HEK293 (cell line): ENCODE results near the gene TUFM.

Experiments used
- CTCF ChIA-PET: fragments of 350-600 bp; formaldehyde crosslinking; extraction: SDS; loops from one replicate; lab custom pipeline; 2021; ENCODE audit warnings: antibody characterized with exemption; lab: Yijun Ruan, JAX
- POLR2A ChIA-PET: fragments of 300-600 bp; formaldehyde crosslinking; extraction: SDS; loops from one replicate; lab custom pipeline; 2020; ENCODE audit warnings: antibody characterized with exemption, inconsistent platforms; lab: Yijun Ruan, JAX
- H3K27ac ChIP-seq: fragments of 200-500 bp; sonication (Bioruptor generic); 2 replicates; pipeline ENCODE4 v1.5.1; 2014; ENCODE audit warnings: low read depth, low read length, control low read depth, inconsistent platforms; ENCODE audit errors: extremely low read depth
- H3K36me3 ChIP-seq, 2 experiments: fragments of 200-500 bp in 1 of 2; sonication (Bioruptor generic) in 1 of 2; 1 replicate in 1 of 2; 2 replicates in 1 of 2; pipeline ENCODE4 v1.5.1; 2014 to 2017; ENCODE audit warnings: inconsistent platforms in 2 of 2, low read length in 2 of 2; ENCODE audit not compliant: control insufficient read depth in 2 of 2, insufficient read depth in 1 of 2
- H3K4me1 ChIP-seq: fragments of 200-500 bp; sonication (Bioruptor generic); 2 replicates; pipeline ENCODE4 v1.5.1; 2014; ENCODE audit warnings: mild to moderate bottlenecking, low read length, inconsistent platforms; ENCODE audit not compliant: control insufficient read depth, insufficient read depth
- H3K4me3 ChIP-seq: 2 replicates; pipeline ENCODE4 v1.5.1; 2011; ENCODE audit warnings: low read depth, mild to moderate bottlenecking, control low read depth, low read length, moderate library complexity
- H3K9me3 ChIP-seq: fragments of 200-500 bp; sonication (Bioruptor generic); 2 replicates; pipeline ENCODE4 v1.5.1; 2014; ENCODE audit warnings: low read depth, low read length, inconsistent platforms; ENCODE audit not compliant: control insufficient read depth, insufficient read depth
- GLI2 ChIP-seq: fragments of 450-650 bp; formaldehyde crosslinking; IDR thresholded peaks from 2 replicates; pipeline ENCODE4; 2017; ENCODE audit warnings: missing biosample characterization, missing genetic modification characterization, low read depth, borderline replicate concordance
- GLI4 ChIP-seq: fragments of 450-650 bp; formaldehyde crosslinking; IDR thresholded peaks from 2 replicates; pipeline ENCODE4 v1.5.1; 2016; ENCODE audit warnings: missing biosample characterization, missing genetic modification characterization
- HOXD13 ChIP-seq: sonication (generic); formaldehyde crosslinking; IDR thresholded peaks from 2 replicates; pipeline ENCODE4 v1.8.0; 2022; ENCODE audit warnings: missing genetic modification reagents, borderline replicate concordance
- INSM2 ChIP-seq: fragments of 450-650 bp; formaldehyde crosslinking; IDR thresholded peaks from 2 replicates; pipeline ENCODE4 v1.5.1; 2016; ENCODE audit warnings: missing biosample characterization, missing genetic modification characterization
- KLF16 ChIP-seq: fragments of 450-650 bp; formaldehyde crosslinking; IDR thresholded peaks from 2 replicates; pipeline ENCODE4 v1.5.1; 2017; ENCODE audit warnings: missing biosample characterization, missing genetic modification characterization
- KLF8 ChIP-seq: fragments of 450-650 bp; formaldehyde crosslinking; IDR thresholded peaks from 2 replicates; pipeline ENCODE4 v1.5.1; 2016; ENCODE audit warnings: missing biosample characterization, missing genetic modification characterization
- OSR2 ChIP-seq: fragments of 450-650 bp; formaldehyde crosslinking; IDR thresholded peaks from 2 replicates; pipeline ENCODE4 v1.5.1; 2016; ENCODE audit warnings: missing biosample characterization, missing genetic modification characterization
- PRDM6 ChIP-seq: fragments of 450-650 bp; formaldehyde crosslinking; IDR thresholded peaks from 2 replicates; pipeline ENCODE4 v1.5.1; 2017; ENCODE audit warnings: missing biosample characterization, missing genetic modification characterization
- REPIN1 ChIP-seq: fragments of 450-650 bp; formaldehyde crosslinking; IDR thresholded peaks from 2 replicates; pipeline ENCODE4 v1.5.1; 2017; ENCODE audit warnings: missing biosample characterization, missing genetic modification characterization, low read depth
- SETDB1 ChIP-seq: IDR thresholded peaks from one replicate; pipeline ENCODE4 v1.6.1; 2017; ENCODE audit warnings: mild to moderate bottlenecking, low read length, moderate library complexity, mixed read lengths; ENCODE audit not compliant: insufficient read length
- ZBTB10 ChIP-seq: fragments of 450-650 bp; formaldehyde crosslinking; IDR thresholded peaks from 2 replicates; pipeline ENCODE4 v1.5.1; 2016; ENCODE audit warnings: missing biosample characterization, missing genetic modification characterization
- ZBTB21 ChIP-seq: fragments of 450-650 bp; formaldehyde crosslinking; IDR thresholded peaks from 2 replicates; pipeline ENCODE4 v1.5.1; 2017; ENCODE audit warnings: missing biosample characterization, missing genetic modification characterization
- ZBTB7A ChIP-seq: fragments of 450-650 bp; formaldehyde crosslinking; IDR thresholded peaks from 2 replicates; pipeline ENCODE4 v1.5.1; 2016; ENCODE audit warnings: low read depth, missing biosample characterization, missing genetic modification characterization
- ZFP69B ChIP-seq: fragments of 450-650 bp; formaldehyde crosslinking; IDR thresholded peaks from 2 replicates; pipeline ENCODE4 v1.5.1; 2016; ENCODE audit warnings: missing biosample characterization, missing genetic modification characterization
- ZIC2 ChIP-seq: fragments of 450-650 bp; formaldehyde crosslinking; IDR thresholded peaks from 2 replicates; pipeline ENCODE4 v1.5.1; 2016; ENCODE audit warnings: missing biosample characterization, missing genetic modification characterization
- ZNF133 ChIP-seq: fragments of 450-650 bp; formaldehyde crosslinking; IDR thresholded peaks from 2 replicates; pipeline ENCODE4 v1.5.1; 2016; ENCODE audit warnings: missing biosample characterization, missing genetic modification characterization
- ZNF16 ChIP-seq: fragments of 450-650 bp; formaldehyde crosslinking; IDR thresholded peaks from 2 replicates; pipeline ENCODE4 v1.5.1; 2016; ENCODE audit warnings: low read depth, missing biosample characterization, missing genetic modification characterization
- ZNF2 ChIP-seq: fragments of 450-650 bp; formaldehyde crosslinking; IDR thresholded peaks from 2 replicates; pipeline ENCODE4 v1.5.1; 2016; ENCODE audit warnings: missing biosample characterization, missing genetic modification characterization
- ZNF311 ChIP-seq: fragments of 450-650 bp; formaldehyde crosslinking; IDR thresholded peaks from 2 replicates; pipeline ENCODE4 v1.5.1; 2017; ENCODE audit warnings: missing biosample characterization, missing genetic modification characterization, borderline replicate concordance
- ZNF324 ChIP-seq: fragments of 450-650 bp; formaldehyde crosslinking; IDR thresholded peaks from 2 replicates; pipeline ENCODE4 v1.5.1; 2016; ENCODE audit warnings: missing biosample characterization, missing genetic modification characterization
- ZNF341 ChIP-seq: fragments of 450-650 bp; formaldehyde crosslinking; IDR thresholded peaks from 2 replicates; pipeline ENCODE4; 2016; ENCODE audit warnings: low read depth, missing biosample characterization, missing genetic modification characterization
- ZNF404 ChIP-seq: fragments of 450-650 bp; formaldehyde crosslinking; IDR thresholded peaks from 2 replicates; pipeline ENCODE4 v1.5.1; 2017; ENCODE audit warnings: missing biosample characterization, missing genetic modification characterization
- ZNF549 ChIP-seq: fragments of 450-650 bp; IDR thresholded peaks from 2 replicates; pipeline ENCODE4 v1.5.1; 2018; ENCODE audit warnings: missing biosample characterization, missing genetic modification characterization, mild to moderate bottlenecking, inconsistent platforms, moderate library complexity
- ZNF555 ChIP-seq: fragments of 450-650 bp; formaldehyde crosslinking; conservative IDR thresholded peaks from 2 replicates; pipeline ENCODE4 v1.5.1; 2017; ENCODE audit warnings: missing biosample characterization, mild to moderate bottlenecking, missing genetic modification characterization, inconsistent platforms
- ZNF585B ChIP-seq: fragments of 450-650 bp; formaldehyde crosslinking; IDR thresholded peaks from 2 replicates; pipeline ENCODE4 v1.5.1; 2016; ENCODE audit warnings: missing biosample characterization, missing genetic modification characterization
- ZNF610 ChIP-seq: fragments of 450-650 bp; formaldehyde crosslinking; IDR thresholded peaks from 2 replicates; pipeline ENCODE4 v1.5.1; 2016; ENCODE audit warnings: missing biosample characterization, missing genetic modification characterization, borderline replicate concordance
- ZNF621 ChIP-seq: fragments of 450-650 bp; formaldehyde crosslinking; IDR thresholded peaks from 2 replicates; pipeline ENCODE4 v1.5.1; 2017; ENCODE audit warnings: missing biosample characterization, missing genetic modification characterization
- ZNF670 ChIP-seq: fragments of 450-650 bp; formaldehyde crosslinking; IDR thresholded peaks from 2 replicates; pipeline ENCODE4 v1.5.1; 2016; ENCODE audit warnings: missing biosample characterization, missing genetic modification characterization, low read depth
- ZNF768 ChIP-seq: fragments of 450-650 bp; formaldehyde crosslinking; IDR thresholded peaks from 2 replicates; pipeline ENCODE4 v1.5.1; 2018; ENCODE audit warnings: missing biosample characterization, mild to moderate bottlenecking, missing genetic modification characterization
- ZNF785 ChIP-seq: fragments of 450-650 bp; formaldehyde crosslinking; IDR thresholded peaks from 2 replicates; pipeline ENCODE4 v1.5.1; 2016; ENCODE audit warnings: missing biosample characterization, missing genetic modification characterization
- ZNF792 ChIP-seq: fragments of 450-650 bp; formaldehyde crosslinking; IDR thresholded peaks from 2 replicates; pipeline ENCODE4 v1.5.1; 2016; ENCODE audit warnings: missing biosample characterization, missing genetic modification characterization
- ZSCAN23 ChIP-seq: fragments of 450-650 bp; formaldehyde crosslinking; IDR thresholded peaks from 2 replicates; pipeline ENCODE4 v1.5.1; 2016; ENCODE audit warnings: missing biosample characterization, missing genetic modification characterization

Gene TUFM

GRCh38 chr16:28824717-28824973, 21.5 kb downstream of the TUFM start:
- TF ChIP-seq ZNF133 (tag by site-specific recombination) = no peak
- no peak for TF ChIP-seq ZNF404 (tag by site-specific recombination)
- no peak for TF ChIP-seq PRDM6
- TF ChIP-seq ZNF768 (tag by site-specific recombination) = no peak
- TF ChIP-seq GLI2 = no peak
- TF ChIP-seq ZNF311 = no peak
- no peak for TF ChIP-seq ZNF585B
- no peak for TF ChIP-seq ZNF792
- TF ChIP-seq HOXD13 (CRISPR knock-in tag) = no peak
- no peak for TF ChIP-seq REPIN1 (tag by site-specific recombination)
- no peak for TF ChIP-seq ZBTB7A (tag by site-specific recombination)
- TF ChIP-seq ZSCAN23 = no peak
- no peak for TF ChIP-seq ZBTB10 (tag by site-specific recombination)
- 0 out of 2 replicates have a peak, but pooled peaks have one; percentile 3 for TF ChIP-seq ZNF324 (tag by site-specific recombination)
- TF ChIP-seq KLF16 (tag by site-specific recombination) = 0 out of 2 replicates have a peak, but pooled peaks have one; percentile 1
- no peak for TF ChIP-seq ZBTB21 (tag by site-specific recombination)
- TF ChIP-seq ZNF2 (tag by site-specific recombination) = peak; percentile 18; the same call in 1 of the 2 replicates
- CTCF ChIA-PET = no interaction called here
- Histone ChIP-seq H3K4me1 (peaks cover 6% of the 10 kb centered on the region; the same call in 1 of the 2 replicates), H3K27ac (peak overlapping the region; percentile 99), H3K4me3 (peak overlapping the region; percentile 89), H3K9me3 (no peaks in the 10 kb centered on the region), H3K36me3 (peaks cover 46 to 54% of the 10 kb centered on the region in 2 experiments)
- POLR2A ChIA-PET = interaction anchor here (1.0 to 4.0 kb wide), 6 partner anchors 14 to 126 kb away, joined by 4 to 39 read pairs (median 6); partner anchors contain the start of genes NFATC2IP and TUFM

DNA sequence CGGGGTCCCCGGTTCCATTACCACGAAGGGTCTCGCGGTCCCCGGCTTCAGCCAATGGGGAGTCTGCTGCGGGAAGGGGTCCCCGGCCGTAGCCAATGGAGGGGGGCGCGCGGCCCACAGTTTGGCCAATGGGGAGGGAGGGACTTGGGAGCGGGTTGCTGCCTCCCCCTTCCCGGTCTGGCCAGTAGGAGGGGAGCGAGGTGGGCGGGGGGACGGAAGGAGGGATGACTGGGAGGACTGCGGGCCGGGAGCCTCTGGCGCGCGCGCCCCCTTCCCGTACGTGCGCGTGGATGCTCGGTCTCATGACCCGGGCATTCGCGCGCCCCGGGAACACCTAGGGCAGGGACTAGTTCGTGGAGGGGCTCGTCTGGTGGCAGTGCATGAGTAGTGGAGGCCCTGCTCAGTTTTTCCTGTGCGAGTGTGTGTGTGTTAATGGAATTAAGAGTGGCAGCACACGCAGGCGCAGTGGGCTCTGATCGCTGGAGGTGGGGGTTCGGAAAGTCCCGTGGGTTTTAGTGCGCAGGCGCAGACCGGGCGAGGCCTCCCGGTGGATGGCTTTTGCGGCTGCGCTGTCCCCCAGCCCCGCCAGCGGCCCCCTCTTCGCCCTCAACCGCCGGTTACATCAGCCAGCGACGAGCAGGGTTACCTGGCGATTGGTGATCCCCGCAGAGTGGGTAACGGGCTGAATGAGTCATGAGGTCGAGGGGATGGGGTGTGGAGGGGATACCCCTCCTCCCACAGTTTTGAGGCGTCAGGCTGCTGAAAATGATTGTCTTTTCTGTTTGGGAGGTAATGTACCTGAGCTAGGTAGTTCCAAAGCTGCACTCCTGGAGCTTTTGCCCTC, 22.1 kb downstream of the TUFM start:
- peak overlapping the region; percentile 89 for H3K4me3 ChIP-seq
- CTCF ChIA-PET = no interaction called here
- H3K4me1 ChIP-seq = peaks cover 6% of the 10 kb centered on the region; the same call in 1 of the 2 replicates
- H3K36me3 ChIP-seq = peaks cover 41 to 49% of the 10 kb centered on the region in 2 experiments
- H3K9me3 ChIP-seq = no peaks in the 10 kb centered on the region
- peak overlapping the region; percentile 99 for H3K27ac ChIP-seq
- POLR2A ChIA-PET = interaction anchor here (0.7 to 4.0 kb wide), 10 partner anchors 14 to 150 kb away, joined by 3 to 39 read pairs (median 5); partner anchors contain the start of genes NFATC2IP, SH2B1 and TUFM
- no peak; the same call in 1 of the 2 replicates for TF ChIP-seq ZFP69B (tag by site-specific recombination)
- peak; percentile 35; the same call in 1 of the 2 replicates for TF ChIP-seq ZIC2 (tag by site-specific recombination)
- peak; percentile 41; the same call in 1 of the 2 replicates for TF ChIP-seq ZNF341 (tag by site-specific recombination)
- TF ChIP-seq ZNF610 = no peak
- TF ChIP-seq ZNF621 (tag by site-specific recombination) = no peak
- TF ChIP-seq ZNF16 (tag by site-specific recombination) = no peak
- TF ChIP-seq OSR2 (tag by site-specific recombination) = no peak
- no peak for TF ChIP-seq SETDB1
- no peak for TF ChIP-seq KLF8 (tag by site-specific recombination)
- 0 out of 2 replicates have a peak, but pooled peaks have one; percentile 5 for TF ChIP-seq INSM2 (tag by site-specific recombination)
- TF ChIP-seq ZNF555 (tag by site-specific recombination) = no peak
- TF ChIP-seq GLI4 (tag by site-specific recombination) = no peak
- no peak for TF ChIP-seq ZNF670
- no peak for TF ChIP-seq ZNF785 (tag by site-specific recombination)
- TF ChIP-seq ZNF549 = no peak
